ENCODE measurements around the gene SLC16A9.

Gene SLC16A9

DNA sequence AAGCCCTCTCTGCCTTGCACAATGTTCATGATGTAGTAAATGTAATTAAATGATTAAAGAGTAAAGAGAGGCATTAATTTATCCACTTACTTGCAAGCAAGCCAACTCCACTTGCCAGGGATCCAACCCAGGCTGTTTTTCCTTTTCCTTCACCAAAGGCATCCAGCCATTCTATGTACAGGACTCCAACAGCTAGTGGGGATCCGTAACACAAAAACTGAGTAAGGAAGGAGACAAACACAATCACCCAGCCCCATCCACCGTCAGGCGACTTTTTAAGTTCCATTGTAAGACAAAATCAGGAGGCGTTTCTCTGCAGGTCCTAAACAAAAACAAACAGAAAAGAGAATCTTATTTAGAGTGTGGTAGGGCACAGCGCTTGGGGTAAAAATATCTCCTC is 25.6 kb downstream of the SLC16A9 start:
- no peak overlapping the region for H3K4me2 ChIP-seq (ENCODE audit: low read depth, low read length, poor library complexity, severe bottlenecking)

DNA sequence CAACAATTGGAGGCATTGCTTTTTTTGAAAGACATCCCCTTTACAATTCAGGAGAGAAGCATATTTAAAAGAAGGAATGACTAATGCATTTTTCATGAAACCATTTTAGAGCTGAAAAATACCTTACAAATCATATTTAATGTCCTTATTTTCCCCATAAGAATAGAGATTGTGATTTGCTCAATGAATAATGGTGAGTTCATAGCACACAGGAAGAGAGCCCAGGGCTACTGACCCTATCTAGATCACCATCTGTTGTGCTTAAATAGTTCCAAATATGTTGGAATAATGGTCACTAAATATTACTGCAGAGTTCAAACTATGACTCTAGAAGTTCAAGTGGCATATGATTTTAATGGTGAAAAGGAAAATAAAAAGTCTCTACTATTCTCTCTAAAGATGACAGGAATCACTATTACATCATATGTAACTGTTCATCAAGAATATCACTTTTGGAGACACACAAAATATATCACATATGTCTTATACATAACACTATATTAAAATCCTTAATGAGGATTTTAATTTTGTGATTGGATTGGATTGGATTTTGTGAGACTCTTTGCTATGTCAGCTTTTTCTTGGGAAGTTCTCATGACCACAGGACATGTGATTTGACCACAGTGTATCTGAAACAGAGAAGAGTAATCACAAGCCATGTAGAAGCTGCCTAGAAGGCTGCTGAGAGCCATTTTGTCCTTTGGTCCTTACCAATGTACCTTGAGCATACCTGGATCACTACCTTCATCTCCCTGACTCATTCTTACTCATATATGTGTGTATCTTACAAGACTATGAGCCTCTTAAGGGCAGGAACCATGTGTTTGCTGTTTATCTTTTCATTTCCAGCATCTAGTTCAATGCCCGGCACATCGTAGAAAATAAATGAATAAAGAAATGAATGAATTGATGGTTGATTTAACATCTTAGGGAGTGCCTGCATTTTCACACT is 26.4 kb downstream of the SLC16A9 start:
- Histone ChIP-seq H2AFZ (ENCODE audit: low read depth, low read length, severe bottlenecking) (no peak overlapping the region), H3K9ac (ENCODE audit: low read length) (no peak overlapping the region), H3K27me3 (ENCODE audit: low read length) (no peaks in the 10 kb centered on the region), H3F3A (ENCODE audit: insufficient read depth) (no peaks in the 10 kb centered on the region), H3K4me2 (ENCODE audit: low read depth, low read length, poor library complexity, severe bottlenecking) (no peak overlapping the region), H3K9me3 (ENCODE audit: insufficient read depth, low read length) (no peaks in the 10 kb centered on the region), H3K79me2 (ENCODE audit: insufficient read depth, low read length) (no peaks in the 10 kb centered on the region), H3K9me2 (replicated peaks; ENCODE audit: insufficient read depth, low read length) (no peaks in the 10 kb centered on the region), H3K27ac (ENCODE audit: low read depth, low read length) (no peak overlapping the region), H3K36me3 (ENCODE audit: low read length) (no peaks in the 10 kb centered on the region), H4K20me1 (ENCODE audit: low read depth, low read length) (no peaks in the 10 kb centered on the region), H3K4me3 (ENCODE audit: insufficient read depth, low read length, poor library complexity, severe bottlenecking) (no peak overlapping the region)
- TF ChIP-seq, protein P1, sequence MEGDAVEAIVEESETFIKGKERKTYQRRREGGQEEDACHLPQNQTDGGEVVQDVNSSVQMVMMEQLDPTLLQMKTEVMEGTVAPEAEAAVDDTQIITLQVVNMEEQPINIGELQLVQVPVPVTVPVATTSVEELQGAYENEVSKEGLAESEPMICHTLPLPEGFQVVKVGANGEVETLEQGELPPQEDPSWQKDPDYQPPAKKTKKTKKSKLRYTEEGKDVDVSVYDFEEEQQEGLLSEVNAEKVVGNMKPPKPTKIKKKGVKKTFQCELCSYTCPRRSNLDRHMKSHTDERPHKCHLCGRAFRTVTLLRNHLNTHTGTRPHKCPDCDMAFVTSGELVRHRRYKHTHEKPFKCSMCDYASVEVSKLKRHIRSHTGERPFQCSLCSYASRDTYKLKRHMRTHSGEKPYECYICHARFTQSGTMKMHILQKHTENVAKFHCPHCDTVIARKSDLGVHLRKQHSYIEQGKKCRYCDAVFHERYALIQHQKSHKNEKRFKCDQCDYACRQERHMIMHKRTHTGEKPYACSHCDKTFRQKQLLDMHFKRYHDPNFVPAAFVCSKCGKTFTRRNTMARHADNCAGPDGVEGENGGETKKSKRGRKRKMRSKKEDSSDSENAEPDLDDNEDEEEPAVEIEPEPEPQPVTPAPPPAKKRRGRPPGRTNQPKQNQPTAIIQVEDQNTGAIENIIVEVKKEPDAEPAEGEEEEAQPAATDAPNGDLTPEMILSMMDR (IDR thresholded peaks at IDR 0.05; ENCODE audit: insufficient read depth, low read length, poor library complexity, severe bottlenecking) = no peak
- no peak for TF ChIP-seq EZH2phosphoT487 (conservative IDR thresholded peaks at IDR 0.05; ENCODE audit: low read length)

More for the DNA sequence above, 25.6 kb downstream of the SLC16A9 start:
- H3K9ac ChIP-seq (ENCODE audit: low read length) = no peak overlapping the region
- no peaks in the 10 kb centered on the region for H3K9me3 ChIP-seq (ENCODE audit: insufficient read depth, low read length)
- H3K27me3 ChIP-seq (ENCODE audit: low read length) = no peaks in the 10 kb centered on the region
- H3K9me2 ChIP-seq (replicated peaks; ENCODE audit: insufficient read depth, low read length) = no peaks in the 10 kb centered on the region
- H3K27ac ChIP-seq (ENCODE audit: low read depth, low read length) = no peak overlapping the region
- H3K79me2 ChIP-seq (ENCODE audit: insufficient read depth, low read length) = no peaks in the 10 kb centered on the region
- H3K4me3 ChIP-seq (ENCODE audit: insufficient read depth, low read length, poor library complexity, severe bottlenecking) = no peak overlapping the region
- no peaks in the 10 kb centered on the region for H3F3A ChIP-seq (ENCODE audit: insufficient read depth)
- TF ChIP-seq, protein P1 (IDR thresholded peaks at IDR 0.05; ENCODE audit: insufficient read depth, low read length, poor library complexity, severe bottlenecking) = no peak
- TF ChIP-seq EZH2phosphoT487 (conservative IDR thresholded peaks at IDR 0.05; ENCODE audit: low read length) = no peak
- no peak overlapping the region for H2AFZ ChIP-seq (ENCODE audit: low read depth, low read length, severe bottlenecking)
- H3K36me3 ChIP-seq (ENCODE audit: low read length) = no peaks in the 10 kb centered on the region
- H4K20me1 ChIP-seq (ENCODE audit: low read depth, low read length) = no peaks in the 10 kb centered on the region

GRCh38 chr10:59680199-59680598 is 29.5 kb downstream of the SLC16A9 start:
- Histone ChIP-seq H3K9me2 (replicated peaks; ENCODE audit: insufficient read depth, low read length) (no peaks in the 10 kb centered on the region), H3K27me3 (ENCODE audit: low read length) (no peaks in the 10 kb centered on the region), H3K27ac (ENCODE audit: low read depth, low read length) (no peak overlapping the region), H3K4me3 (ENCODE audit: insufficient read depth, low read length, poor library complexity, severe bottlenecking) (no peak overlapping the region), H3K79me2 (ENCODE audit: insufficient read depth, low read length) (no peaks in the 10 kb centered on the region), H2AFZ (ENCODE audit: low read depth, low read length, severe bottlenecking) (no peak overlapping the region), H3K9ac (ENCODE audit: low read length) (no peak overlapping the region), H3F3A (ENCODE audit: insufficient read depth) (no peaks in the 10 kb centered on the region), H3K36me3 (ENCODE audit: low read length) (no peaks in the 10 kb centered on the region), H3K4me2 (ENCODE audit: low read depth, low read length, poor library complexity, severe bottlenecking) (no peak overlapping the region), H4K20me1 (ENCODE audit: low read depth, low read length) (no peaks in the 10 kb centered on the region), H3K9me3 (ENCODE audit: insufficient read depth, low read length) (no peaks in the 10 kb centered on the region)
- TF ChIP-seq, protein P1 (IDR thresholded peaks at IDR 0.05; ENCODE audit: insufficient read depth, low read length, poor library complexity, severe bottlenecking) = no peak
- TF ChIP-seq EZH2phosphoT487 (conservative IDR thresholded peaks at IDR 0.05; ENCODE audit: low read length) = no peak

All from SU-DHL-6 (cell line).